GM21723 (cell line): ENCODE data around the gene MBIP.

Source experiments
- ATAC-seq: cut with Tn5 transposase; IDR thresholded peaks from one replicate; pipeline ENCODE4 v1.9.1; 2021; ENCODE audit warnings: mild to moderate bottlenecking, moderate library complexity; ENCODE audit not compliant: unreplicated experiment

The MBIP gene

DNA sequence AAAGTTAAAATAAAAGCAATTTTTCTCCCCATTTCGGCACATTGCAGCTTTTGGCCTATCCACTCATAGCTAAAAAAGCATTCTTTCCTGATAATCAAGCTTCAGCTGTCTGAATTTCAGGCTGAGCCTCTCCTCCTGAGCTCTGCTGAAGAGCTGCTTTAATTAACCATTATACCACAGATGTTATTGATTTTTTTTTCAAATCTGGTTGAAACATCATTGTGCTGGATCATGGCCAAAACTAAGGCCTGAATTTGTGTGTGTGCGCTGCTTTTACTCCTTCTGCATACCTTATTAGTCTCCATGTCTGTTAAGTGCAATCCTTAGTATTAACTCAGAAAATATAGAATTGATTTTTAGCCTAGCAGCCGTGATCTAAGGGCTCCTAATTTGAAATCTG is 52.3 kb downstream of the MBIP start:
- ATAC-seq = no peak

DNA sequence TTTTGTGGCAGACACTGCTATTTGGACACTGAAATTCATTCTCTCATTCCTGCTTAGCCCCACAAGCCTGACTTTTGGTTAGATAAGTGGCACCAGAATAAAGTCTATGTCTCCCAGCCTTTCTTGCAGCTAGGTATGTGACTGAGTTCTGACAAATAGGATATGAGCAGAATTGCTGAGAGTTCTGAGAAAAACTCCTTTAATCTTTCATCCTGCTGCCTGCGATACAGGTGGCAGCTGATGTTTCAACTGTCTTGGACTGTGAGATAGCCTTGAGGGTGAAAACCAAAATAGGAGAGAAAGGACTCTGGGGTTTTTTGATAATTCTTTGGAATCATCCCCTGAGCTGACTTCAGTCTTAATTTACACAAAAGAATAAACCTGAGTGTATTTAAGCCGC is 55.8 kb downstream of the MBIP start:
- ATAC-seq = no peak

DNA sequence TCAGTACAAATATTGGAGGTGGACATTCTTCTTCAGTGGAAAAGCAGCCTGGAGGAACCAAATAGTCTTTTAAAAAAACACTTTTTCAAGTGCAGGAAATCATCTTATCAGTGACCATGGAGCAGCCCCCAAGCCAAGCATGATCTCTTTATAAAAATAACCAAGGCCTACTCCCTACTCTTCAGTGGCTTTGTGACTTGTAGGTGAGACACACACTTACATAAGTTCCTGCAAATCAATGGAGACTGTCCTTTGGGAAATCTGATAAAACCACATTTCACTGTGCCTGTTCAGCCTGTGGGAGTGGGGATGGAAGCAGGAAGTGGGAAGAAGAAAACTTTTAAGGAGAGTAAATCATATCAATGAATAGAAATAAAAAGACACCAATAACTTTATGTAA is 56.3 kb downstream of the MBIP start:
- no peak for ATAC-seq

DNA sequence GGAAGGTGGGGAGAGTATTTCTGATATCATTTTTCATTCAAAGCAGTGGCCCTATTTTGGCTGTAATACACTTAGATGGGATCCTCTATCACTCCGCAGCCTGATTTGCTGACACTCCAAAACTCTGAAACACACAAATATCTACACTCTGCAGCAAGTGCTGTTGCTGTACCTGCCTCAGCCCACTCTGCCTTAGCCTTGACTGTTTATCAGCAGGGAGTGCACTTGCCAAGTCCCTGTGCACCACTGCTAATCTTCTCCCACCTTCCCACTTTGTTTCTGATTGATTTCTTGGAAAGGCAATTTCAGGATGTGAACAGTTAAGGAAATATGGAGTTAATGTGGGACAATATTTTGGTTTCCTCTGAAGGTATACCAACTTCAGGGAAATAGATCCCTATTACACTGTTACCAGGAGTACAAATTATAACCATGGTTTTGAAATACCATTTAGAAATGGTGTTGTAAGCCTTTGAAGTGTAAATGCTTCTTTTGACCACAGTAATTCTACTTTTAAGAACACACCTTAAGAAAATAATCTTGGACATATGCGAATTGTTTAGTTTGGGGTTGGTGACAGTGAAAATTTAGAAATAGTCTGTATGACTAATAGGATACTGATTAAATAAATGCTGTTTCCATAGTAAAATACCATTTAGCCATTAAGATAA is 59.3 kb downstream of the MBIP start:
- no peak for ATAC-seq

DNA sequence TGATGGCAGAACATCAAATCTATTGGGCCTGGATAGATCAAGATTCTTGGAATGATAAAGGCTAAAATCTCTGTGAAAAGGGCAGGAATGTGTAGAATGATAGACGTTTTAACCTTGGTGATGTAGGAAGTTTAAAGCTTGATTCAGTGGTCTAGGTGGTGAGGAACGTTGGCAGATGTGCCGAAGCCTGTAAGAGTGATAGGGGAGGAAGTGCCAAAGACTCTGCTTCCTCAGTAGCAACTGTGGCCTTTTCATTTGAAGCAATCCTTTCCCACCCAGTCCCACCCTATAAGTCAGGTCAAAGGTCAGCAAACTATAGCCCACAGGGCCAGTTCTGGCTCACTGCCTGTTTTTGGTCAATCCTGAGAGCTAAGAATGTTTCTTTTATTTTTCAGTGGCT is 62.2 kb downstream of the MBIP start:
- ATAC-seq = no peak

DNA sequence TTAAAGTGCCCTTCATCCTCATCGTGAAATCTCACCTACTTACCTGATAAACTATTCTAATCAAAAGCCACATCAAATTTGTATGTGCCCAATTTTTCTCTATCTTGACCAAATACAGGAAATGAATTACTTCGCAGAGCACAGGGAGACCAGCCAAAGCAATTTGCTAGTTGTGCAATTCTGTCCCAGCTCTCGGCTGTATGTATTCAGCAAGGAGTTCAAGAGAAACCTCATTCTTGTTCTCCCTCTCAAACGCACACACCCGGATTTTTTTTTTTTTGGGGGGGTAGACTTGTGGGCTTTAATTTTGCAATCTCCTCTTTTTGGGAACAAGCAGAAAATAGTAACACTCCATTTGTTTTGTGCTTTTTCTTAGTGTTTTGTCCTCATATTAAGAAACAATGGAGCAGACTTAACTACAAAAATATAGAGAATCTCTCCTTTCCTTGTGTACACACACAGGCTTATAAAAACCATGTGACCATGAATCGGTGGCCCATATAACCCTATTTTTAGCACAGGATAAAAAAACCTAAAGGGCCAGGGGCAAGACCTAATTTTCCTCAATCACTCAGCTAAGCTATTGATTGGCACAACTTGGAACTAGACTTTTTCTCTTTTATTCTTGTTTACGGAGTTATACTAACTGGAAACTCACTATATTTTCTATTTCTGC is 64.2 kb downstream of the MBIP start:
- ATAC-seq = no peak

DNA sequence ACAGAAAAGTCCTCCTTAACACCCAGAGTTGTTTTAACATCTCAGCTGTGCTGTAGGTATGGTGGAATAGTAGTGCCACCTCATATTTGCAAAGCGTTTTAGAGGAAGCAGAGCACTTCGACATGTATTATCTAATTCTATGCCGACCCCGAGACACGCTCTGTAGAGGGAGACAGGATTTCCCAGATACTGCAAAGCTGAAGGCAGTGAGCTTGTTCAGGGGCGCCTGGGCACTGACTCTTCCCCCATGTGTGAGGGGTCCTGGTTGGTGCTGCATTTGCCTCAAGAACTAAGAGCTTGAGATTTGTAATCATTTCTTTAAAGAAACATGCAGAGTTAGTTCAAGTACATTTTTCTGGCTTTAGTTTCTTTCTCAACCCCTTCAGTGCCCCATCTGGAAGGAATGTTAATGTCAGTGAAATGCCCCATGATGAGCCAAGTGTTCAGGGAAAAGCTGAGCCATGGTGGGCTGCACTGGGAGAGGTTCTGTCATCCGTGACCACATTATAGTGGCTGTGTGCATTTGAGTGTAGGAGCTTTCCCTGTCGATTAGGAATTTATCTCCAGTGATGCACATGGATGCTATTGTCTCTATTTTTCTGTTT is 66.3 kb downstream of the MBIP start:
- ATAC-seq = no peak
